ENCODE data around the gene FAIM2.

FAIM2 gene

DNA sequence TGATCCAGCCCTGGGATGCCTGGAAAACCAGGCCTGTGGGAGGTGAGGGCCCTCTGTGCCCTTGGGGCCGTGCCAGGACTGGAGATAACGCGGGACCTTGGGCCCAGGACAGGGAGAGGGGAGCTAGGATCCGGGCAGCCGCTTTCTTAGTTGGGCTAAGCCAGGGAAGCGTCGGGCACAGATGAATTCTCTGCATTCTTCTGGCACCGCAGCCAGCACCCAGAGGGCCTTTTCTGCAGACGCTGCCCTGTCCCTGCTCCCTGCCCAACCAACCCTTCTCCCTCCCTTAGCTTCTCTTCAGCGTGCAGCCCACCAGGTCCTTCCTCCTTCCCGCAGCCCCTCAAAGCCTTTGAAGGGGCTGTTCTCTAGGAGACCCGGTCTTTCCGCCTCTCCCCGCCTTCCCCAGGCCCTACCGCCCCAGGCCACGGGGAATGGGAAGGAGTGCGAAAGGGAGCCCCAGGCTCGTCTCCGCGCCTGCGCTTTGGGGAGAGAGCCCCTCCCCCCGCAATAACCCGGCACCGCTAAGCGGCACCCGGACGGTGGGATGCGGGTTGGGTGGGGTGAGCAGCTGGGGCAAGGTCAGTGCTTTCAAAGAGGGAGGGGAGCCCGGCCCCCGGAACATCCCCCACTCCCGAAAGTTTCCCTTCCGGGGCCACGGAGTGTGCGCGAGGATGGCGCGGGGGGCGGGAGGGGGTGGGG is 76.2 kb downstream of the FAIM2 start:
- DNase-seq (ENCODE audit: low read depth in 2 of 3, low spot score in 2 of 3) = peak in 1 of 3 experiments; percentile 23

- DNase-seq (ENCODE audit: low read depth in 2 of 3, low spot score in 2 of 3) = no peak
Measured at GRCh38 chr12:49827051-49827400, 76.7 kb downstream of the FAIM2 start.

GRCh38 chr12:49825971-49826421 is 77.7 kb downstream of the FAIM2 start:
- DNase-seq (ENCODE audit: low read depth in 2 of 3, low spot score in 2 of 3) = no peak

- no peak for DNase-seq (ENCODE audit: low read depth in 2 of 3, low spot score in 2 of 3)
Measured at GRCh38 chr12:49825360-49825970, 78.2 kb downstream of the FAIM2 start.

GRCh38 chr12:49824895-49825294 is 78.8 kb downstream of the FAIM2 start:
- DNase-seq (ENCODE audit: low read depth in 2 of 3, low spot score in 2 of 3) = no peak

DNA sequence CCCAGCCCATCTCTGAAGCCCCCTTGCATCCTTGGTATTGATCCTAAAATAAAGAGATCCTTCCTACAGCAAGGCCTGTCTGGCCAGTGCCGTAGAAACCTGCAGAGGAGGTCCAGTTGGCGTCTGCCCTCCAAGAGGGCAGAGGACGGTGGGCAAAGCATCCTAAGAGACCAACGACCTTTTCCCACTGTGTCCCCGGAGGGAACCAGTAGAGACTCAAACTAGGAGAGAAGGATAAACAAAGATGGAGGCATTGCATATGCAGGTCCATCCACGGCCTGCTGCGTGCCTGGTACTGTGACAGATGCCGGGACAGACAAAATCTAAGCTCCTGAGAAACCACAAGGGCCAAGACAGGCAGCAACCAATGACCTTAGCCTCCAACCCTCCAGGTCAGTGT is 79.3 kb downstream of the FAIM2 start:
- DNase-seq (ENCODE audit: low read depth in 2 of 3, low spot score in 2 of 3) = no peak

GRCh38 chr12:49823951-49824350 is 79.7 kb downstream of the FAIM2 start:
- no peak for DNase-seq (ENCODE audit: low read depth in 2 of 3, low spot score in 2 of 3)

- DNase-seq (ENCODE audit: low read depth in 2 of 3, low spot score in 2 of 3) = no peak
Measured at GRCh38 chr12:49823350-49823749, 80.3 kb downstream of the FAIM2 start.

DNA sequence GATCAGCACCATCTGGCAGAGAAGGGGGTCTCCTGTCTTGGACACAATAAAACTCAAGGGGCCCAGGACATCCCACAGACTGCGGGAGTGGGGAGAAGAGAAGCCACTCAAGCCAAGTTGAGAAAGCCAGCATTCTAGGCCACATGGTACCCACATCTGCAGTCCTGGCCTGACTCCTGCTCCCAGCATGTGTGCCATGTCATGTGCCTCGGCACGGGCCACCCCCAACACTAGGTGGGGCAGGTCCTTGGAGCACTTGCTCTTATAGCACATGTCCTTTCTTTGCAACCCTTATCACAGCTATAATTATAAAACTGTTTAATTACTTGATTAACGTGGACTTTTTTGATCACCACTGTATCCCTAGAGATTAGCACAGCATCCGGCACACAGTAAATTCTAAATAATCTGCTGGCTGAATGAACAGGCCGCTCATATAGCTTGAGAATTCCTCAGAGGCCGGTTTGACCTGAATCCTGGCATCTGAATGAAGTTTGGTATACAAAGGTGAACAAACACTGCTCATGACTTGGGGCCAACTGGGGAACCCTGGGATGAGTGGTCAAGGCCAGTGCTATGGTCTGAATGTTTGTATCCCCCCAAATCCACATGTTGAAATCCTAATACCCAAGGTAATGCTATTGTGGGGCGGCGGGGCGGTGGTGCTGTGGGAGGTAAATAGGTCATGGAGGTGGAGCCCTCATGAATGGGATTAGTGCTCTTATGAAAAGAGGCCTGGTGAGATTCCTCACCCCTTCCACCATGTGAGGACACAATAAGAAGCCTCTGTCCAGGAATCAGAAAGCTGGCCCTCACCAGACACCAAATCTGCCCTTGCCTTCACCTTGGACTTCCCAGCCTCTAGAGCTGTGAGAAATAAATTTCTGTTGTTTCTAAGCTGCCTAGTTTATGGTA is 82.1 kb downstream of the FAIM2 start:
- no peak for DNase-seq (ENCODE audit: low read depth in 2 of 3, low spot score in 2 of 3)

- no peak for DNase-seq (ENCODE audit: low read depth in 2 of 3, low spot score in 2 of 3)
Measured at GRCh38 chr12:49819786-49820185, 83.9 kb downstream of the FAIM2 start.

GRCh38 chr12:49818241-49818895 is 85.3 kb downstream of the FAIM2 start:
- no peak for DNase-seq (ENCODE audit: low read depth in 2 of 3, low spot score in 2 of 3)

Measured in activated CD8-positive, alpha-beta memory T cell treated with anti-CD3 and anti-CD28 coated beads for 48 hours (primary cell).